Measurements from ENCODE around the gene TM9SF2. TPM values are rescaled to one million over a fixed set of nuclear protein-coding genes. Genes with fewer than 3 reads are reported as not detected.
"Not testable (repeated sequence)": the region's sequence is repeated elsewhere in the genome, so short reads cannot be mapped to it uniquely, and the experiment has no call there.

TM9SF2 gene
- total RNA-seq, 1 experiment from 2014 or later = 84.0 TPM

DNA sequence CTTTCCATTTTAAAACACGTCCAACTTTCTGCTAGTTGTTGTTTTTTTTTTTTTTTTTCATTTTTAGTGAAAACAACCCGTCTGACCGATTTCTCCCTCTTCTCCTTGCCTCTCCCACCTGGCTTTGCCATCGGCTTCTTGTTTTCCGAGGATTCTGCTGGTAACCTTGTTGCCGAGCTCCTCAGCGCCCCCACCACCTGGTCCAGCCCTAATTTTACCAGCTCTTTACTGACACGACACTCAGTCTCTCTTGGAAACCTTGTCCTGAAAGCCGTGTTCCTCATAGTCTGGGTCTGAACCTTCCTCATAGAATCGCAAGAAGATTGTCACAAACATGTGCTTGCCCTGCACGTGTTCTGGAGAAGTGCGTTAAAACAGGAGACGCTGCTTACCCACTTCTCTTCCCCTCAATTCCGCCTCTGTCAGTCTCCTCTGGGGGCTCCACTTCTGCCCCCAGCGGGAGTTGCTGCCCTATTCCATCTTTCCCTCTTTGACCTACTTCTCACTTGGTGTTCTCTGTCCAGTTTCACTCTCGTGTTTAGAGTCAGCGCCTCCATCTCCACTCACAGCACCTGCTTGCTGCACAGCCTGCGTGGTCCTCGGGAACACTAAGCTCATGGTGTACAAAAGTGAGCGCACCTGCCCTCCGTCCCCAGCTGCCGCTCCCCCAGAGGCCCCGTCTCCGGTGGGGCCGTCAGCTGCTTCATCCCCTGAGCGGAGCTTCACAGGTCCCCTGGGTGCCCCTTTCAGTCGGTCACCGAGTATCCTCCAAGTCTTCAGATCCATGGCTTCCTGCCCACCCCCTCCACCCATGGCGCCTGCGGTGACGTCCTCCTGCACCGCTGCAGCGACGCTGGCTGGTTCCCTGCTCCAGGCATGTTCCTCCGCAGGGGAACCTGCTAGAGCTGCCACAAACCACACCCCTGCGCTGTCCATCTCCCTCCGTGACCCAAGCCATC, 65.1 kb downstream of the TM9SF2 start:
- peak; percentile 62 for ATAC-seq
- Mint-ChIP-seq H3K4me3 (no peak overlapping the region), H3K4me1 (peaks cover 9% of the 10 kb centered on the region), H3K36me3 (peaks cover 23% of the 10 kb centered on the region), H3K27ac (peak overlapping the region; percentile 86), H3K27me3 (ENCODE audit: low read depth) (peaks cover 2% of the 10 kb centered on the region; the same call in 1 of the 2 replicates), H3K9me3 (peaks cover 16% of the 10 kb centered on the region)
- DNase-seq (ENCODE audit: low spot score) = no peak
- TF ChIP-seq KAT7 (CRISPR knock-in tag; IDR thresholded peaks at IDR 0.05; ENCODE audit: borderline replicate concordance) (no peak), FOXJ3 (CRISPR knock-in tag; IDR thresholded peaks at IDR 0.05; ENCODE audit: borderline replicate concordance) (no peak), NR1H2 (CRISPR knock-in tag; IDR thresholded peaks at IDR 0.05) (no peak), ZNF317 (CRISPR knock-in tag; IDR thresholded peaks at IDR 0.05; ENCODE audit: borderline replicate concordance, low read depth) (no peak), RELA (CRISPR knock-in tag; IDR thresholded peaks at IDR 0.05; ENCODE audit: borderline replicate concordance) (no peak), MYBL2 (CRISPR knock-in tag; IDR thresholded peaks at IDR 0.05) (no peak), HMGA2 (CRISPR knock-in tag; IDR thresholded peaks at IDR 0.05) (no peak)
- TF ChIP-seq, protein P1, sequence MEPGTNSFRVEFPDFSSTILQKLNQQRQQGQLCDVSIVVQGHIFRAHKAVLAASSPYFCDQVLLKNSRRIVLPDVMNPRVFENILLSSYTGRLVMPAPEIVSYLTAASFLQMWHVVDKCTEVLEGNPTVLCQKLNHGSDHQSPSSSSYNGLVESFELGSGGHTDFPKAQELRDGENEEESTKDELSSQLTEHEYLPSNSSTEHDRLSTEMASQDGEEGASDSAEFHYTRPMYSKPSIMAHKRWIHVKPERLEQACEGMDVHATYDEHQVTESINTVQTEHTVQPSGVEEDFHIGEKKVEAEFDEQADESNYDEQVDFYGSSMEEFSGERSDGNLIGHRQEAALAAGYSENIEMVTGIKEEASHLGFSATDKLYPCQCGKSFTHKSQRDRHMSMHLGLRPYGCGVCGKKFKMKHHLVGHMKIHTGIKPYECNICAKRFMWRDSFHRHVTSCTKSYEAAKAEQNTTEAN (CRISPR knock-in tag; IDR thresholded peaks at IDR 0.05) = no peak
- TF ChIP-seq, protein P2, sequence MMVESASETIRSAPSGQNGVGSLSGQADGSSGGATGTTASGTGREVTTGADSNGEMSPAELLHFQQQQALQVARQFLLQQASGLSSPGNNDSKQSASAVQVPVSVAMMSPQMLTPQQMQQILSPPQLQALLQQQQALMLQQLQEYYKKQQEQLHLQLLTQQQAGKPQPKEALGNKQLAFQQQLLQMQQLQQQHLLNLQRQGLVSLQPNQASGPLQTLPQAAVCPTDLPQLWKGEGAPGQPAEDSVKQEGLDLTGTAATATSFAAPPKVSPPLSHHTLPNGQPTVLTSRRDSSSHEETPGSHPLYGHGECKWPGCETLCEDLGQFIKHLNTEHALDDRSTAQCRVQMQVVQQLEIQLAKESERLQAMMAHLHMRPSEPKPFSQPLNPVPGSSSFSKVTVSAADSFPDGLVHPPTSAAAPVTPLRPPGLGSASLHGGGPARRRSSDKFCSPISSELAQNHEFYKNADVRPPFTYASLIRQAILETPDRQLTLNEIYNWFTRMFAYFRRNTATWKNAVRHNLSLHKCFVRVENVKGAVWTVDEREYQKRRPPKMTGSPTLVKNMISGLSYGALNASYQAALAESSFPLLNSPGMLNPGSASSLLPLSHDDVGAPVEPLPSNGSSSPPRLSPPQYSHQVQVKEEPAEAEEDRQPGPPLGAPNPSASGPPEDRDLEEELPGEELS (CRISPR knock-in tag; IDR thresholded peaks at IDR 0.05) = no peak
- TF ChIP-seq, protein P3, sequence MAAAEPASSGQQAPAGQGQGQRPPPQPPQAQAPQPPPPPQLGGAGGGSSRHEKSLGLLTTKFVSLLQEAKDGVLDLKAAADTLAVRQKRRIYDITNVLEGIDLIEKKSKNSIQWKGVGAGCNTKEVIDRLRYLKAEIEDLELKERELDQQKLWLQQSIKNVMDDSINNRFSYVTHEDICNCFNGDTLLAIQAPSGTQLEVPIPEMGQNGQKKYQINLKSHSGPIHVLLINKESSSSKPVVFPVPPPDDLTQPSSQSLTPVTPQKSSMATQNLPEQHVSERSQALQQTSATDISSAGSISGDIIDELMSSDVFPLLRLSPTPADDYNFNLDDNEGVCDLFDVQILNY (CRISPR knock-in tag; IDR thresholded peaks at IDR 0.05) = no peak
- TF ChIP-seq, protein P4, sequence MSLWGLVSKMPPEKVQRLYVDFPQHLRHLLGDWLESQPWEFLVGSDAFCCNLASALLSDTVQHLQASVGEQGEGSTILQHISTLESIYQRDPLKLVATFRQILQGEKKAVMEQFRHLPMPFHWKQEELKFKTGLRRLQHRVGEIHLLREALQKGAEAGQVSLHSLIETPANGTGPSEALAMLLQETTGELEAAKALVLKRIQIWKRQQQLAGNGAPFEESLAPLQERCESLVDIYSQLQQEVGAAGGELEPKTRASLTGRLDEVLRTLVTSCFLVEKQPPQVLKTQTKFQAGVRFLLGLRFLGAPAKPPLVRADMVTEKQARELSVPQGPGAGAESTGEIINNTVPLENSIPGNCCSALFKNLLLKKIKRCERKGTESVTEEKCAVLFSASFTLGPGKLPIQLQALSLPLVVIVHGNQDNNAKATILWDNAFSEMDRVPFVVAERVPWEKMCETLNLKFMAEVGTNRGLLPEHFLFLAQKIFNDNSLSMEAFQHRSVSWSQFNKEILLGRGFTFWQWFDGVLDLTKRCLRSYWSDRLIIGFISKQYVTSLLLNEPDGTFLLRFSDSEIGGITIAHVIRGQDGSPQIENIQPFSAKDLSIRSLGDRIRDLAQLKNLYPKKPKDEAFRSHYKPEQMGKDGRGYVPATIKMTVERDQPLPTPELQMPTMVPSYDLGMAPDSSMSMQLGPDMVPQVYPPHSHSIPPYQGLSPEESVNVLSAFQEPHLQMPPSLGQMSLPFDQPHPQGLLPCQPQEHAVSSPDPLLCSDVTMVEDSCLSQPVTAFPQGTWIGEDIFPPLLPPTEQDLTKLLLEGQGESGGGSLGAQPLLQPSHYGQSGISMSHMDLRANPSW (CRISPR knock-in tag; conservative IDR thresholded peaks at IDR 0.05; ENCODE audit: low read depth) = no peak
- TF ChIP-seq, protein P5, sequence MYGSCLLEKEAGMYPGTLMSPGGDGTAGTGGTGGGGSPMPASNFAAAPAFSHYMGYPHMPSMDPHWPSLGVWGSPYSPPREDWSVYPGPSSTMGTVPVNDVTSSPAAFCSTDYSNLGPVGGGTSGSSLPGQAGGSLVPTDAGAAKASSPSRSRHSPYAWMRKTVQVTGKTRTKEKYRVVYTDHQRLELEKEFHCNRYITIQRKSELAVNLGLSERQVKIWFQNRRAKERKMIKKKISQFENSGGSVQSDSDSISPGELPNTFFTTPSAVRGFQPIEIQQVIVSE (CRISPR knock-in tag; IDR thresholded peaks at IDR 0.05; ENCODE audit: borderline replicate concordance) = no peak
- TF ChIP-seq, protein P6, sequence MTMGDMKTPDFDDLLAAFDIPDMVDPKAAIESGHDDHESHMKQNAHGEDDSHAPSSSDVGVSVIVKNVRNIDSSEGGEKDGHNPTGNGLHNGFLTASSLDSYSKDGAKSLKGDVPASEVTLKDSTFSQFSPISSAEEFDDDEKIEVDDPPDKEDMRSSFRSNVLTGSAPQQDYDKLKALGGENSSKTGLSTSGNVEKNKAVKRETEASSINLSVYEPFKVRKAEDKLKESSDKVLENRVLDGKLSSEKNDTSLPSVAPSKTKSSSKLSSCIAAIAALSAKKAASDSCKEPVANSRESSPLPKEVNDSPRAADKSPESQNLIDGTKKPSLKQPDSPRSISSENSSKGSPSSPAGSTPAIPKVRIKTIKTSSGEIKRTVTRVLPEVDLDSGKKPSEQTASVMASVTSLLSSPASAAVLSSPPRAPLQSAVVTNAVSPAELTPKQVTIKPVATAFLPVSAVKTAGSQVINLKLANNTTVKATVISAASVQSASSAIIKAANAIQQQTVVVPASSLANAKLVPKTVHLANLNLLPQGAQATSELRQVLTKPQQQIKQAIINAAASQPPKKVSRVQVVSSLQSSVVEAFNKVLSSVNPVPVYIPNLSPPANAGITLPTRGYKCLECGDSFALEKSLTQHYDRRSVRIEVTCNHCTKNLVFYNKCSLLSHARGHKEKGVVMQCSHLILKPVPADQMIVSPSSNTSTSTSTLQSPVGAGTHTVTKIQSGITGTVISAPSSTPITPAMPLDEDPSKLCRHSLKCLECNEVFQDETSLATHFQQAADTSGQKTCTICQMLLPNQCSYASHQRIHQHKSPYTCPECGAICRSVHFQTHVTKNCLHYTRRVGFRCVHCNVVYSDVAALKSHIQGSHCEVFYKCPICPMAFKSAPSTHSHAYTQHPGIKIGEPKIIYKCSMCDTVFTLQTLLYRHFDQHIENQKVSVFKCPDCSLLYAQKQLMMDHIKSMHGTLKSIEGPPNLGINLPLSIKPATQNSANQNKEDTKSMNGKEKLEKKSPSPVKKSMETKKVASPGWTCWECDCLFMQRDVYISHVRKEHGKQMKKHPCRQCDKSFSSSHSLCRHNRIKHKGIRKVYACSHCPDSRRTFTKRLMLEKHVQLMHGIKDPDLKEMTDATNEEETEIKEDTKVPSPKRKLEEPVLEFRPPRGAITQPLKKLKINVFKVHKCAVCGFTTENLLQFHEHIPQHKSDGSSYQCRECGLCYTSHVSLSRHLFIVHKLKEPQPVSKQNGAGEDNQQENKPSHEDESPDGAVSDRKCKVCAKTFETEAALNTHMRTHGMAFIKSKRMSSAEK (CRISPR knock-in tag; IDR thresholded peaks at IDR 0.05; ENCODE audit: borderline replicate concordance) = no peak
- TF ChIP-seq, protein P7, sequence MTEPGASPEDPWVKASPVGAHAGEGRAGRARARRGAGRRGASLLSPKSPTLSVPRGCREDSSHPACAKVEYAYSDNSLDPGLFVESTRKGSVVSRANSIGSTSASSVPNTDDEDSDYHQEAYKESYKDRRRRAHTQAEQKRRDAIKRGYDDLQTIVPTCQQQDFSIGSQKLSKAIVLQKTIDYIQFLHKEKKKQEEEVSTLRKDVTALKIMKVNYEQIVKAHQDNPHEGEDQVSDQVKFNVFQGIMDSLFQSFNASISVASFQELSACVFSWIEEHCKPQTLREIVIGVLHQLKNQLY (CRISPR knock-in tag; IDR thresholded peaks at IDR 0.05) = no peak
- TF ChIP-seq, protein P8, sequence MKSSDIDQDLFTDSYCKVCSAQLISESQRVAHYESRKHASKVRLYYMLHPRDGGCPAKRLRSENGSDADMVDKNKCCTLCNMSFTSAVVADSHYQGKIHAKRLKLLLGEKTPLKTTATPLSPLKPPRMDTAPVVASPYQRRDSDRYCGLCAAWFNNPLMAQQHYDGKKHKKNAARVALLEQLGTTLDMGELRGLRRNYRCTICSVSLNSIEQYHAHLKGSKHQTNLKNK (CRISPR knock-in tag; IDR thresholded peaks at IDR 0.05) = no peak
- POLR2A ChIA-PET = interaction anchor here (0.7 kb wide), 1 partner anchor 63 kb away, joined by 14 read pairs; no protein-coding TSS in a partner anchor
- CTCF ChIA-PET = interaction anchor here (0.7 to 2.2 kb wide), 5 partner anchors 12 to 820 kb away, joined by 3 to 8 read pairs (median 5); no protein-coding TSS in a partner anchor

DNA sequence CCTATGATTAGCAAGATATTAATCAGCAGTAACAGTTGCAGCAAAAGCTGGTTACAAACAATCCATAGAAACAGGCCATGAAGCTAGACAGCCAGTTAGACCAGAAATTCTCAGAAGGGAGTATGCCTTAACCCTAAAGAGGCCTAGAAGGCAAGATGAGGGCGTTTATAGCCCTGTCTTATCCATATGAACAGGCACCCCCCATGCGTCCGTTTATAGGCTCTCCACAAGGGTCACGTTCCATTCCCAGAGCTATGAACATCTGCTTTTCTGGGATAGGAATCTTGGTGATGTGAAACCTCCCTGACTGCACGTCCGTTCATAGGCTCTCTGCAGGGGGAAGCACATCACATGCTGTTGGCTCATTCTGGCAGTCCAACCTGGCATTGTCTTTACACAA, 67.6 kb downstream of the TM9SF2 start:
- ATAC-seq; H3K27me3 Mint-ChIP-seq (ENCODE audit: low read depth); POLR2A ChIA-PET; H3K27ac Mint-ChIP-seq; H3K4me3 Mint-ChIP-seq; DNase-seq (ENCODE audit: low spot score); CTCF ChIA-PET: not testable (repeated sequence)
- peaks cover 13% of the 10 kb centered on the region for H3K4me1 Mint-ChIP-seq
- peaks cover 16% of the 10 kb centered on the region for H3K9me3 Mint-ChIP-seq
- peaks cover 20% of the 10 kb centered on the region for H3K36me3 Mint-ChIP-seq

All from WTC11 (cell line).